Stomach (tissue), 9 donors: Measurements from ENCODE around the gene PLIN1. TPM values are rescaled to one million over a fixed set of nuclear protein-coding genes. Genes with fewer than 3 reads are reported as not detected.

Experiments used
- DNase-seq, 2 donors: peaks; one replicate each; pipeline versions ENCODE4 v3.0.0 to v3.0.0-alpha.2; 2013 to 2019
- H3K27ac ChIP-seq, 5 donors: fragments of 200-600 bp in 4 of 5; sonication (generic) in 4 of 5; one replicate each; pipeline ENCODE4 v1.5.1; 2013 to 2019; ENCODE audit warnings: mild to moderate bottlenecking in 1 of 5, moderate library complexity in 1 of 5
- H3K27me3 ChIP-seq, 3 donors: fragments of 200-600 bp; sonication (generic); one replicate each; pipeline ENCODE4 v1.5.1; 2017 to 2019; ENCODE audit warnings: mixed run types in 1 of 3
- H3K36me3 ChIP-seq, 4 donors: fragments of 200-600 bp; sonication (generic); 1 replicate in 3 of 4; 2 replicates in 1 of 4; pipeline ENCODE4 v1.5.1; 2016 to 2019
- H3K4me1 ChIP-seq, 4 donors: fragments of 200-600 bp; sonication (generic); one replicate each; pipeline ENCODE4 v1.5.1; 2016 to 2019
- H3K4me3 ChIP-seq, 4 donors: fragments of 200-600 bp; sonication (generic) in 3 of 4; one replicate each; pipeline ENCODE4 v1.5.1; 2016 to 2019; ENCODE audit warnings: mild to moderate bottlenecking in 1 of 4
- H3K9me3 ChIP-seq, 4 donors: fragments of 200-600 bp; sonication (generic); one replicate each; pipeline ENCODE4 v1.5.1; 2016 to 2019
- CTCF ChIP-seq, 7 experiments: fragments of 450-650 bp in 4 of 7; fragments of 200-600 bp in 3 of 7; sonication (generic) in 3 of 7; IDR thresholded peaks; one replicate each; pipeline ENCODE4 v1.5.1; 2016 to 2019; ENCODE audit warnings: antibody characterized with exemption in 7 of 7, control low read depth in 2 of 7, mild to moderate bottlenecking in 1 of 7
- EP300 ChIP-seq: sonication (generic); formaldehyde crosslinking; IDR thresholded peaks from one replicate; pipeline ENCODE4 v1.6.1; 2017; ENCODE audit warnings: antibody characterized with exemption
- POLR2A ChIP-seq, 4 donors: fragments of 450-650 bp; IDR thresholded peaks; one replicate each; pipeline ENCODE4 v1.6.1; 2016; ENCODE audit warnings: antibody characterized with exemption in 4 of 4, control low read depth in 2 of 4, mild to moderate bottlenecking in 1 of 4, moderate library complexity in 1 of 4
- POLR2AphosphoS5 ChIP-seq, 3 donors: sonication (generic); formaldehyde crosslinking; IDR thresholded peaks; one replicate each; pipeline ENCODE4 v1.6.1; 2016; ENCODE audit warnings: antibody characterized with exemption in 3 of 3
- WGBS, 5 donors: extraction: QIAGEN DNeasy Blood & Tissue Kit in 3 of 5; methylation state at CpG; one replicate each; pipeline versions ENCODE4 v1.1.5 to v1.1.7; 2013 to 2018; 5-methylcytosine and 5-hydroxymethylcytosine counted together
- intact Hi-C: fragments of 100-400 bp; cut with DNase I; formaldehyde crosslinking; loops from one replicate; pipeline ENCODE4 v1.15.1; 2023; ENCODE audit warnings: low total_unique reads
- polyA plus RNA-seq, 3 donors: library from polyadenylated mRNA; stranded (reverse); fragments of 200-250 nt; gene quantifications; one replicate each; pipeline ENCODE4 v1.2.3, GENCODE V29; 2013
- total RNA-seq, 5 donors: library from RNA; depleted of rRNA; stranded (reverse); fragments of >200 nt; gene quantifications; one replicate each; pipeline versions ENCODE4 v1.1.0 to v1.2.3, GENCODE V29; 2014 to 2016
- donor health status: healthy with polysubstance abuse.
- donor health status: Bipolar disorder and iron deficiency.
- donor health status: healthy.

Gene PLIN1
- total and polyA plus RNA-seq, 8 donors = 0.12 to 7.6 (median 3.4) TPM

- Histone ChIP-seq H3K4me1 (no peaks in the 10 kb centered on the region), H3K27ac (no peak overlapping the region), H3K36me3 (peaks cover 13 to 78% (median 75%) of the 10 kb centered on the region in 4 donors), H3K9me3 (no peaks in the 10 kb centered on the region), H3K27me3 (no peaks in the 10 kb centered on the region), H3K4me3 (no peak overlapping the region)
- TF ChIP-seq EP300 (no peak), CTCF (IDR thresholded peaks at IDR 0.05) (no peak)
- intact Hi-C loops = no loop called here
- WGBS, 5 donors = 91 to 97% (median 93%) methylated on average over 17 to 30 of the region's 30 CpGs
- peak in 1 of 2 donors; percentile 21 for DNase-seq
Observed at GRCh38 chr15:89630974-89631901, 47.9 kb downstream of the PLIN1 start.

GRCh38 chr15:89630260-89630659 is 48.9 kb downstream of the PLIN1 start:
- Histone ChIP-seq H3K4me1 (no peaks in the 10 kb centered on the region), H3K27me3 (no peaks in the 10 kb centered on the region), H3K27ac (no peak overlapping the region), H3K36me3 (peaks cover 13 to 88% (median 82%) of the 10 kb centered on the region in 4 donors), H3K4me3 (no peak overlapping the region), H3K9me3 (no peaks in the 10 kb centered on the region)
- peak in 1 of 2 donors; percentile 22 for DNase-seq
- 93 to 100% (median 96%) methylated on average over 3 to 14 of the region's 14 CpGs for WGBS, 5 donors
- TF ChIP-seq POLR2A (IDR thresholded peaks at IDR 0.05) = no peak
- TF ChIP-seq EP300 = no peak
- TF ChIP-seq CTCF (IDR thresholded peaks at IDR 0.05) = no peak
- no peak for TF ChIP-seq POLR2AphosphoS5 (IDR thresholded peaks at IDR 0.05)
- intact Hi-C loops = no loop called here

GRCh38 chr15:89629829-89630228 is 49.3 kb downstream of the PLIN1 start:
- Histone ChIP-seq H3K4me1 (no peaks in the 10 kb centered on the region), H3K9me3 (no peaks in the 10 kb centered on the region), H3K4me3 (no peak overlapping the region), H3K27ac (no peak overlapping the region), H3K27me3 (no peaks in the 10 kb centered on the region), H3K36me3 (peaks cover 13 to 93% (median 86%) of the 10 kb centered on the region in 4 donors)
- no peak for TF ChIP-seq EP300
- TF ChIP-seq POLR2A (IDR thresholded peaks at IDR 0.05) = no peak
- no peak for TF ChIP-seq CTCF (IDR thresholded peaks at IDR 0.05)
- no peak for TF ChIP-seq POLR2AphosphoS5 (IDR thresholded peaks at IDR 0.05)
- WGBS, 5 donors = 83 to 99% (median 97%) methylated on average over 2 to 5 of the region's 5 CpGs
- no peak for DNase-seq
- intact Hi-C loops = no loop called here

- DNase-seq = no peak
- no peak overlapping the region for H3K27ac ChIP-seq
- H3K4me3 ChIP-seq = no peak overlapping the region
- no peaks in the 10 kb centered on the region for H3K9me3 ChIP-seq
- WGBS, 5 donors = 89 to 96% (median 93%) methylated on average over 26 to 30 of the region's 30 CpGs
- H3K4me1 ChIP-seq = no peaks in the 10 kb centered on the region
- H3K27me3 ChIP-seq = no peaks in the 10 kb centered on the region
- H3K36me3 ChIP-seq = peaks cover 13 to 97% (median 90%) of the 10 kb centered on the region in 4 donors
- intact Hi-C loops = no loop called here
- TF ChIP-seq POLR2A (IDR thresholded peaks at IDR 0.05) (no peak), EP300 (no peak), CTCF (IDR thresholded peaks at IDR 0.05) (no peak), POLR2AphosphoS5 (IDR thresholded peaks at IDR 0.05) (no peak)
Observed at GRCh38 chr15:89628806-89629715, 50.1 kb downstream of the PLIN1 start.
